ENCODE measurements around the gene PUM1.

The PUM1 gene

DNA sequence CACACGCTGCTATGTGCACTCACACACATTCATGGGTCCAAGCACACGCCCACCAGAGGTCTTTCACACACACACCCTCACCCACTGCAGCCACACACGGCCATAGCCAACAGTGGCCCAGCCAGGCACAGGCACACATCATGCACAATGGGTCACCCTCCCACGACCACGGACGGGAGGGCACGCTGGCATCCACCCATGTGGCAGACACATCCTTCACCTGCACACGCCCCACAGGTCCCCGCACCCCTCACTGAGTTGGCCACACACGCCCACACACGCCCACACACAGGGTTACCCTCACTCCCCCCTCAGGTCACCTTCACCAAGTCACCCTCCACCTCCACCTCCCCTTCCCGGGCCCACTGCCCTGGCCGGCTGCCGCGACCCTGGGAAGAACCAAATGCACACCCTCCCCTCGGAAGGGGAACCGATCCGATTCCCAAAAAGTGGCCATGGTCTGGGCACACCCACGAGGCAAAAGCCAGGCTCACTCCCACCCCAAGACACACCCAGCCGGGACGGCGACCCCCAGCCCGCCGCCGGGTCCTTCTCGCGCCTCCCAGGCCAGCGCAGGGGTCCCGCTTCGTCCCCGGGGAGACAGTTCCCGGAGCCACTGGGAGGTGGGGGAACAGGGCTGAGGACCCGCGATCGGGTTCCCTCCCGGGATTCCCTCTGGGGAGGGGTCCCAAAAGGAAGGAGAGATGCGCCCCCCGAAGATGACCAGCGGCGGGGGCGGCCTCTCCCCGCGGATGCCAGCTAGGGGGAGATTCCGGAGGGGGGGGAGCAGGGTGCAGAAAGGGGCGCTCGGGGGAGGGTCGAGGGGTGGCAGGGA, 157.8 kb downstream of the PUM1 start:
- no peak for DNase-seq (ENCODE audit: low read depth in 3 of 3, low spot score in 1 of 3)

- DNase-seq (ENCODE audit: low read depth in 3 of 3, low spot score in 1 of 3) = no peak
Measured at GRCh38 chr1:30906631-30907441, 158.7 kb downstream of the PUM1 start.

GRCh38 chr1:30905916-30906620, 159.4 kb downstream of the PUM1 start:
- no peak for DNase-seq (ENCODE audit: low read depth in 3 of 3, low spot score in 1 of 3)

- no peak for DNase-seq (ENCODE audit: low read depth in 3 of 3, low spot score in 1 of 3)
Measured at GRCh38 chr1:30905403-30905802, 160.1 kb downstream of the PUM1 start.

- DNase-seq (ENCODE audit: low read depth in 3 of 3, low spot score in 1 of 3) = no peak
Measured at GRCh38 chr1:30904962-30905335, 160.6 kb downstream of the PUM1 start.

DNA sequence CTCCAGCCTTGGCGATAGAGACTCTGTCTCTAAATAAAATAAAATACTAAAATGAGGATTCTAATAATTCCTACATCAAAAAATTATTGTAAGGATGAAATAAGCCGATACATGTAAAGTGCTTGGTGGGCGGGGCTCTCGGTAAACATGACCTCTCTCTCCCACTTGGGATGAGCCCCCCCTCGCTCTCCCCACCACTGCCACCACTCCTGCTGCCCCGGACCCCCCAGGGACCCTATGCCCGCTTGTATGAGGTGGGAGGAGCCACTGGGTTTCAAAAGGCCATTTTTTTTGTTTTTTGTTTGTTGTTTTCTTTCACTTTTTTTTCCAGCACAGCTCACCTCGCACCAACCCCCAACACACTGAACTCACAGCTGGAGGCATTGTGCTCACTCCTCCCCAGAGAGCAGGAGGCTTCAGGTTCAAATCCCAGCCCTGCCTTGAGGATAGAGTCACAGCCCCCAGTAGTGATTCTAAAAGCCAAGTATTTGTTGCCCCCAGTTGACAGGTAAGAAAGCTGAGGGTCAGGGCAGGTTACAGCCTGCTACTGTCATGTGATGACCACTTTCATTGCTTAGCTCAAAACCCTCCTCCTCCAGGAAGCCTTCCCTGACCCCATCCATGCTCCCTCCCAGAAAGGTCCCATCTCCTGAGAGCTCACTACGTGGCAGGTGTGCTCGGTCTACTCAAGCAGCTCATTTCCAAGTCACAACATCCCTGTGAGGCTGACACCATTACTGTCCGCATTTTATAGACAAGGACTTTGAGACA, 161.1 kb downstream of the PUM1 start:
- no peak for DNase-seq (ENCODE audit: low read depth in 3 of 3, low spot score in 1 of 3)

DNA sequence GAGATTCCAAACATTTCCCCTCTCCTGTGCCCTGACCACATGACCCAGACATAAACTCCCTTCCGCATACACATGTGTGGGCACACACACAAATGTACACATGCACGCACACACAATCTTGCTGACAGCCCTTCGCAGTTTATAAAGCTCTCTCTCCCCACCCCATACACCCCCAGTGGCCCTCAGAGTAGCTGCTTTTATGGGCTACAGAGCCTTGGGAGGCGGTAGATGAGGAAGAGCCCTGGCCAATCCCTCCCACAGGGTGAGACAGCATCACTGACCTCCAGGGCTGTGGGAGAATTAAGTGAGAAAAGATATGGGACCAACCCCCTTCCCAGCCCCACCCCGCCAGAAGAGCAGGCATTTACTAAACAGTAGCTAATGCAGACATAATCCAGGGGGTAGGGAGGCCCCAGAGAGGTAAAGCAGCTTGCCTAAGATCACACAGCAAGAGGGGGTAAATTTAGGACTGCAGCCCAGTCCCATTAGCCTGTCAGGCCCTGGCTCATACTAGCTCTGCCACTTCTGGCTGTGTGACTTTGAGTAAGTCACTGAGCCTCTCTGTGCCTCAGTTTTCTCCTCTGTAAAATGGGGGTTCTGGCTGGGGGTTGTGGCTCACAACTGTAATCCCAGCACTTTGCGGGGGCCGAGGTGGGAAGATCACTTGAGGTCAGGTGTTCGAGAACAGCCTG, 162.0 kb downstream of the PUM1 start:
- DNase-seq (ENCODE audit: low read depth in 3 of 3, low spot score in 1 of 3) = no peak

DNA sequence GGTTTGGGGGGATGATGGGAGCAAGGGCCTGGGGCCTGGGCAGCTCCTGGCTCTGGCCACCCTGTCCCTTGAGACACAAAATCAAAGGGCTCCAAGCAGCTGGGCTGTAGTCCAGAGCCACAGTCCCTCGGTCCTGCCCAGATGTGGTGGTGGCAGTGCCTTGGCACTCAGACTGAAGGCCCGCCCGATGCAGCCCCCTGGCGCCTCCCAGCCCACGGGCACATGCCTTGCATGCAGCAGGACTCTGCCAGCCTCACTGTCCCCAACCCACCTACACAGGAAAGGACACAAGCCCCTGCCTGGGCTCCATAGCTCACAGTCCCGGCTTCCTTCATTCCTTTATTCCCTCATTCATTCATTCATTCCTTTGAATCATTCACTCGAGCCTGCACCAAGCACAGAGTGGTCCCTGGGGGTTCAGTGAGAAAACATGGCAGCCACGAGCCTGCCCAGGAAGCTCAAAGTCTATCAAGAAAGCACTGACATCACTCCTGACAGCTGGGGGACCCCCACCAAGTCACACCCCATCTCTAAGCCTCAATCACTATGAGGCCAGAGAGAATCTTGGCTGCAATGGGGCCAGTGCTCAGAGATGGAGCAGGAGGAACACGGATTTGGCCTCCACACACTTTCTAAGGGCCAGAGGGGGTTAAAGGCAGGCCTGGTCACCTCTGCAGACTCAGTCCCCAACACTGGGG, 162.8 kb downstream of the PUM1 start:
- no peak for DNase-seq (ENCODE audit: low read depth in 3 of 3, low spot score in 1 of 3)

GRCh38 chr1:30901798-30902581, 163.5 kb downstream of the PUM1 start:
- no peak for DNase-seq (ENCODE audit: low read depth in 3 of 3, low spot score in 1 of 3)

GRCh38 chr1:30900931-30901560, 164.5 kb downstream of the PUM1 start:
- DNase-seq (ENCODE audit: low read depth in 3 of 3, low spot score in 1 of 3) = no peak

- no peak for DNase-seq (ENCODE audit: low read depth in 3 of 3, low spot score in 1 of 3)
Measured at GRCh38 chr1:30900486-30900885, 165.0 kb downstream of the PUM1 start.

GRCh38 chr1:30899577-30900389, 165.7 kb downstream of the PUM1 start:
- DNase-seq (ENCODE audit: low read depth in 3 of 3, low spot score in 1 of 3) = no peak

DNA sequence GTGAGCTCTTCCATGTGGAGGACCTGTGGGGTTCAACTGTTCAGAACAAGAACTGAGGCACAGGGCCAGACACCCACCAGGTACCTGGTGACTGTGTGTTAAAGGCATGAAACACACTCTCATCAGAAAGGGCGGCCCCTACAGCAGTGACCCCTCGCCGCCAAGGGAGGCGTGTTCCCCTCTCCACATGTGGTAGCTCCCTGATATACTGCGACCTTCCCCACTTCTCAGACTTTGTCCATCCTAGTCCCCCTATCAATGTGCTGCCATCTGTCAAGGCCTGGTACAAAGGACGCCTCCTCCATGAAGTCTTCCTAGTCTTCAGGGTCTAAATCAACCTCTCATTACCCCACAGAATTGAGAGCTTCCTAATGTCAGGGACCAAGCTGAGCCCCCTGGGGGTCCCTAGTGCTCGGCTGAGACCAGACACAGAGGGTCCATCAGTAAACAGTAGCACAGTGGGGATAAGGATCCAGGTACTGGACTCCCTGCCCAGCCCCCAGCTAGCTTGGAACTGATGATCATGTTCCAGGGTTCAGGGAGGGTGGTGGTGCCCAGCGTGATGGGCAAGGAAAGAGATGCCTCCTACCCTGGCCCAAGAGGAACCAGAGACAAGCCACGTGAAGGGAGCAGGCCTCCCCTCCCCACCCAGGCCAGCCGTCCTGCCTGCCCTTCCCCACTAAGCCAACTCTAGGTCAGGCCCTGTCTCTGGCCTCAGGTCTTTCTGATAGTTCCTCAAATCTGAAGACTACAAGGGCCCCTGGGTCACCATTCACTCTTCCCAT, 167.3 kb downstream of the PUM1 start:
- no peak for DNase-seq (ENCODE audit: low read depth in 3 of 3, low spot score in 1 of 3)

GRCh38 chr1:30896905-30897304, 168.6 kb downstream of the PUM1 start:
- DNase-seq (ENCODE audit: low read depth in 3 of 3, low spot score in 1 of 3) = no peak

DNA sequence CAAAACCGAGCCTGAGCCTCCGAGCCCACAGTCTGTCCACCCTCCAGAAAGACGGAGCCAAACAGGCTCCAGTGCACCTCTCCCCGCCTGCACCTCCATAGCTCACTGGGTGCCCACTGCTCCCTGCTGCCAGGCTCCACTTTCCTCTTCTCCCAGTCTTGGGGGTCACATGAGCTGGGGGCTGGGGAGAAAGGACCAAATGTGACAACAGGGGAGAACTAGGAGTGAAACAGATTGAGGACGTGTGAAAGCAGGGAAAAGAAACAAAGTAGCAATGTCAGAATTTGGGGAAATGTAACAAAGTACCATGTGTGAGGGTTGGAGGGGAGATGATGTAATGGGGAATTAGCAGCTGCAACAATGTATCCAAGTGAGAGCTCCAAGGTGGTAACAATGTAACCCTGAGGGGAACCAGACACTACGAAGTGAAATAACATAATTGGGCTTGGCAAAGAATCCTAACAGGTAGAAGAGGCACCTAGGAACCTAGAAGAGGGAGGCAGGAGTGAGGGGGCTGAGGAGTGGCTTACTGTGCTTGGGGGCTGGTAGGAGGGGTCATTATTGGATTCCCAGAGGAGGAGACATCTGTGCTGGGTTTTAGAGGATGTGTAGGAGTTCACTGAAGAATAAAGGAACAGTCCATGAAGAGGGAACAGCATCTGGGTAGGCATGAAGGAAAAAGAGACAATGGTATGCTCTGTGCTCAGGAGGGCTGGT, 169.4 kb downstream of the PUM1 start:
- DNase-seq (ENCODE audit: low read depth in 3 of 3, low spot score in 1 of 3) = no peak

- no peak for DNase-seq (ENCODE audit: low read depth in 3 of 3, low spot score in 1 of 3)
Measured at GRCh38 chr1:30895382-30895943, 170.1 kb downstream of the PUM1 start.
